Lung (tissue), 12 donors: ENCODE data around the gene FOLR1. TPM values are rescaled to one million over a fixed set of nuclear protein-coding genes. Genes with fewer than 3 reads are reported as not detected.
A peak's percentile ranks its signal among the peaks of the same experiment; 100 is the strongest.

ENCODE experiments used
- ATAC-seq: fragments of 200-7000 bp; cut with Tn5 transposase; one replicate; pipeline ENCODE4 v1.9.1; 2020; ENCODE audit warnings: moderate number of reproducible peaks; ENCODE audit not compliant: insufficient read depth, low FRiP score
- DNase-seq, 3 donors: peaks; one replicate each; pipeline ENCODE4 v3.0.0-alpha.2; 2013 to 2017
- H3K27ac ChIP-seq, 2 donors: one replicate each; pipeline ENCODE4 v1.5.1; 2013; ENCODE audit warnings: mild to moderate bottlenecking in 2 of 2, moderate library complexity in 2 of 2, control low read depth in 1 of 2, inconsistent platforms in 1 of 2, low read depth in 1 of 2, low read length in 1 of 2
- H3K27me3 ChIP-seq, 3 donors: one replicate each; pipeline ENCODE4 v1.5.1; 2013; ENCODE audit warnings: low read length in 2 of 3; ENCODE audit not compliant: control insufficient read depth in 3 of 3, insufficient read depth in 3 of 3
- H3K36me3 ChIP-seq, 4 donors: one replicate each; pipeline ENCODE4 v1.5.1; 2013; ENCODE audit warnings: low read length in 4 of 4, mild to moderate bottlenecking in 1 of 4, moderate library complexity in 1 of 4; ENCODE audit not compliant: control insufficient read depth in 4 of 4, insufficient read depth in 4 of 4
- H3K4me1 ChIP-seq, 5 donors: one replicate each; pipeline ENCODE4 v1.5.1; 2013; ENCODE audit warnings: low read length in 5 of 5, mild to moderate bottlenecking in 2 of 5, moderate library complexity in 1 of 5; ENCODE audit not compliant: control insufficient read depth in 5 of 5, insufficient read depth in 5 of 5
- H3K4me3 ChIP-seq: one replicate; pipeline ENCODE4 v1.5.1; 2013; ENCODE audit warnings: mild to moderate bottlenecking, control low read depth, moderate library complexity
- H3K9ac ChIP-seq, 2 donors: one replicate each; pipeline ENCODE4 v1.5.1; 2013; ENCODE audit warnings: low read length in 2 of 2, control low read depth in 1 of 2; ENCODE audit not compliant: insufficient read depth in 1 of 2
- H3K9me3 ChIP-seq, 4 donors: one replicate each; pipeline ENCODE4 v1.5.1; 2013; ENCODE audit warnings: low read length in 3 of 4, mild to moderate bottlenecking in 1 of 4, moderate library complexity in 1 of 4; ENCODE audit not compliant: control insufficient read depth in 4 of 4, insufficient read depth in 3 of 4
- CTCF ChIP-seq: IDR thresholded peaks from 2 replicates; pipeline ENCODE4 v1.5.1; 2012; ENCODE audit warnings: mild to moderate bottlenecking; ENCODE audit errors: control extremely low read depth, extremely low read depth
- WGBS, 2 donors: extraction: QIAGEN DNeasy Blood & Tissue Kit; methylation state at CpG; one replicate each; pipeline ENCODE4 v1.1.7; 2013; 5-methylcytosine and 5-hydroxymethylcytosine counted together
- polyA plus RNA-seq, 2 donors: library from polyadenylated mRNA; stranded (reverse); fragments of 200-250 nt; gene quantifications; one replicate each; pipeline ENCODE4 v1.2.1, GENCODE V29; 2013
- total RNA-seq, 2 donors: library from RNA; depleted of rRNA in 1 of 2; stranded (reverse); fragments of >200 nt in 1 of 2; gene quantifications; one replicate each; pipeline ENCODE4 v1.2.1, GENCODE V29; 2014 to 2021
- donor health status: control.
- donor health status: control.
- donor health status: Bipolar disorder and iron deficiency.
- donor health status: healthy.
- donor health status: DM: yes; HTN: yes; CAD: no.

FOLR1 gene
- total and polyA plus RNA-seq, 4 donors: 76.0 to 212 (median 151) TPM

- WGBS, 2 donors: 1 to 2% methylated on average over 60 to 69 of the region's 69 CpGs
- Histone ChIP-seq H3K27ac (no peak overlapping the region), H3K4me3 (no peak overlapping the region), H3K36me3 (peaks cover 0 to 31% (median 17%) of the 10 kb centered on the region in 4 donors), H3K27me3 (peaks cover 0 to 44% (median 37%) of the 10 kb centered on the region in 3 donors), H3K9me3 (peaks cover 0 to 2% (median 0%) of the 10 kb centered on the region in 4 donors), H3K9ac (peak overlapping the region in 1 of 2 donors; percentile 16), H3K4me1 (peaks cover 0 to 29% (median 15%) of the 10 kb centered on the region in 5 donors)
- DNase-seq (peak in 2 of 3 donors; percentile 15 to 29), ATAC-seq (peak; percentile 30)
- TF ChIP-seq CTCF: no peak
Measured at GRCh38 chr11:72239849-72240460, 48.0 kb downstream of the FOLR1 start.

GRCh38 chr11:72240461-72241290 is 48.7 kb downstream of the FOLR1 start:
- 5 to 13% methylated on average over 44 of the region's 44 CpGs for WGBS, 2 donors
- Histone ChIP-seq H3K9ac (no peak overlapping the region), H3K9me3 (peaks cover 0 to 2% (median 0%) of the 10 kb centered on the region in 4 donors), H3K27ac (no peak overlapping the region), H3K27me3 (peaks cover 0 to 51% (median 45%) of the 10 kb centered on the region in 3 donors), H3K4me3 (no peak overlapping the region), H3K36me3 (peaks cover 0 to 24% (median 12%) of the 10 kb centered on the region in 4 donors), H3K4me1 (peaks cover 0 to 29% (median 15%) of the 10 kb centered on the region in 5 donors)
- no peak for TF ChIP-seq CTCF
- ATAC-seq (no peak), DNase-seq (peak; percentile 27 to 41 (median 39))

GRCh38 chr11:72241291-72241781 is 49.4 kb downstream of the FOLR1 start:
- ATAC-seq: no peak

More at GRCh38 chr11:72241291-72241781, 49.4 kb downstream of the FOLR1 start:
- peaks cover 0 to 29% (median 15%) of the 10 kb centered on the region in 5 donors for H3K4me1 ChIP-seq
- peaks cover 0 to 58% (median 51%) of the 10 kb centered on the region in 3 donors for H3K27me3 ChIP-seq
- H3K9me3 ChIP-seq: peaks cover 0 to 2% (median 0%) of the 10 kb centered on the region in 4 donors
- no peak overlapping the region for H3K4me3 ChIP-seq
- H3K9ac ChIP-seq: no peak overlapping the region
- H3K27ac ChIP-seq: no peak overlapping the region
- no peak for TF ChIP-seq CTCF
- peaks cover 0 to 17% (median 10%) of the 10 kb centered on the region in 4 donors for H3K36me3 ChIP-seq
- WGBS, 2 donors: 15 to 22% methylated on average over 17 to 20 of the region's 20 CpGs
- no peak for DNase-seq
